Fibroblast of upper back skin (primary cell): ENCODE measurements around the gene TNFRSF6B.

ENCODE experiments used
- DNase-seq: peaks from one replicate; pipeline ENCODE4 v3.0.0-alpha.2; 2013

Gene TNFRSF6B

GRCh38 chr20:63698739-63699465 lies 2.5 kb downstream of the TNFRSF6B start:
- peak; percentile 87 for DNase-seq

GRCh38 chr20:63699466-63700198 lies 3.2 kb downstream of the TNFRSF6B start:
- no peak for DNase-seq

DNA sequence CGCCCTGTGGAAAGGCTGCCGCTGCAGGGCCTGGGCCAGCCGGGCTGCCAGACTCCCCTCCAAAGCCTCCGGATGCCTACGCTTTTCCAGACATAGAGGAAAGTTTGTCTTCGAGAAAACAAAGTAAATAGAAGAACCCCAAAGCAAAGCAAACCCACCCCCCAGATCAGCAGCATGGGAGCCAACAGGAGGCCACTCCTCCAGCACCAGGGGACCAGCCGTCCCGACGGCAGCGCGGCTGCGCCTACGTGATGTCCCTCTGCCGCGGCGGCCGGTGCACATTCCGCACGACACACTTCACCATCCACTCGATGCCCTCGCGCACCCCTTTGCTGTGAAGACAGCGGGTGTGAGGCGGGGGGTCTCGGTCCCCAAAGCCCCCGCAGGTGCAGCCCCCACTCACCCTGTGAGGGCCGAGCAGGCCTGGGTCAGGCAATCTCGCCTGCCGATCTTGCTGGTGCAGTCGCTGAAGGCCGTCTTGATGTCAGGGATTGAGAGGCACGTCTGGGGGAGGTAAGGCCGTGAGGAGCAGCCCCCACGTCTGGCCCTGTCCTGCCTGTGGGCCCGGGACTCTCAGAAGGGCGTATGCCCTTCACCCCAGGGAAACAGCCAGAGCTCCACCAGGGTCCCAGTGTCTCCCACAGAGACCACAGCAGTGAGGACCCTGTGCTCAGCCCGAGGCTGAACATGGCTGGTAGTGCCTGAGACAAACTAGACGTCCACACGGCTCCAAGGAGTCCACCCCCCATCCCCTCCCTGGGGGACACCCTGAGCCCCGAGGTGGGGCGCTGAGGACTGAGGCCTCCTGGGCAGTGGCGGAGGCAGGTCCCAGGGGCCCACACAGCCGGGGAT lies 4.0 kb downstream of the TNFRSF6B start:
- DNase-seq, result no peak

DNA sequence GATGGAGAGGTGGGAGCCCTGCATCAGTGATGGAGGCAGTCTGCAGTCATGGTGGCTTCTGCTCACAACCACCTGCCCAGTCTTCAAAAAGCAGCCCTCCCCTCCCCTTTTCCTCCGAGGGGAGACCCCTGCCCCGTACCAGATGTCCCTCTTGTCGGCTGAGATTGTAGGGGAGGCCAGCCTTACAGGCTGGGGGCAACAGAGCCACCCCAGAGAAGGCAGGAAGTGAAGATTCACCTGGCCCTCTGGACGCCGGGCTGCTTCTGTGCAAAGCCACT lies 4.5 kb downstream of the TNFRSF6B start:
- DNase-seq, result no peak

DNA sequence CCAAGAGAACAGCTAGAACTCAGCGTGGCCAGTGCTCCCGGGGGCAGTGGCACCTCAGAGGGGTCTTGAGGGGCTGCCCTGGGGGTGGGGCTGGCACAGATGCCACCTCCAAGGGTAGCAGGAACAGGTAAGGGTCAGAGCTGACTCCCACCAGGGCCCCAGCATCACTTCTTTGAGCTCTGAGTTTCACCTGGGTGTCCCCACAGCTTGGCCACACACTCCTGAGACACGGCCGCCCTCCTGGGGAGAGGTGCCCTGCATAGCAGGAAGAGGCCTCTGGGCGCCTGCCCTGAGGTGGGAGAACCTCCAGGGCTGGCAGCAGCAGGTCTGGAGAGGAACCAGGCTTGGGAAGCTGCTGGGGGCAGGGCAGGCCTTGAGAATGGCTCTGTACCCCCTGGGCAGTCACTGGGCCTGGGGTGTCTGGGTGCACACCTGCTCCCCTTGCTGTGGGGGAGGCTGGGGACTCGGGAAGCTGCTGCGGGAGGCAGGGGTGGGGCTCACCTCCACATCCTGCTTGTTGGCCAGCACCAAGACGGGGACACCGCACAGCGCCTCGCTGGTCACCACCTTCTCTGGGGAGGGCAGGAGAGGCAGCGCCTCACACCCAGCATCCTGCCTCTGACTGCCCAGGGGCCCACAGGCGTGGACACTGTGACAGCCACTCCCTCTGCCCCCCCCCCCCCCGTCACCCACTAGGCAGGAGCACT lies 5.0 kb downstream of the TNFRSF6B start:
- no peak for DNase-seq

DNA sequence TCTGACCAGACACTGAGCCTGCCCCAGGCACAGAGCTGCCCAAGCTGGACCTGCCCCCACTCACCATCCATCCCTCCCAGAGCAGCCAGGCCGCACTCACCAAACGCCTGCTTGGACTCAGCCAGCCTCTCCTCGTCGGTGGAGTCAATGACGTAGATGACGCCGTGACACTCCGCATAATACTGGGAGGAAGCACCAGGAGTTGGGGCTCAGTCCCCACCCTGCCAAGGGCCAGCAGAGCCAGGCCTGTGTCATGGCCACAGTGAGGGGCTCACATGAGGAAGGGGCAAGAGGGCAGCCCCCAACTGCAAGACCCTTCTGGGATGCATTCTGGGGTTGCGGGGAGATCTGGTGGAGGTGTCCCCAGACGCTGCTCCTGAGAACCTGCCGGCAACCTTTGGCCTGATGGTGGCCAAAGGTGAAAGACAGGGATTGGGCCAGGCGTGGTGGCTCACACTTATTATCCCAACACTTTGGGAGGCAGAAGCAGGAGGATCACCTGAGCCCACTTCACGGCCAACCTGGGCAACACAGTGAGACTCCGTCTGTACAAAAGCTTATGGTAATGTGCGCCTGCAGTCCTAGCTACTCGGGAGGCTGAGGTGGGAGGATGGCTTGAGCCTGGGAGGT lies 5.7 kb downstream of the TNFRSF6B start:
- DNase-seq, result no peak

DNA sequence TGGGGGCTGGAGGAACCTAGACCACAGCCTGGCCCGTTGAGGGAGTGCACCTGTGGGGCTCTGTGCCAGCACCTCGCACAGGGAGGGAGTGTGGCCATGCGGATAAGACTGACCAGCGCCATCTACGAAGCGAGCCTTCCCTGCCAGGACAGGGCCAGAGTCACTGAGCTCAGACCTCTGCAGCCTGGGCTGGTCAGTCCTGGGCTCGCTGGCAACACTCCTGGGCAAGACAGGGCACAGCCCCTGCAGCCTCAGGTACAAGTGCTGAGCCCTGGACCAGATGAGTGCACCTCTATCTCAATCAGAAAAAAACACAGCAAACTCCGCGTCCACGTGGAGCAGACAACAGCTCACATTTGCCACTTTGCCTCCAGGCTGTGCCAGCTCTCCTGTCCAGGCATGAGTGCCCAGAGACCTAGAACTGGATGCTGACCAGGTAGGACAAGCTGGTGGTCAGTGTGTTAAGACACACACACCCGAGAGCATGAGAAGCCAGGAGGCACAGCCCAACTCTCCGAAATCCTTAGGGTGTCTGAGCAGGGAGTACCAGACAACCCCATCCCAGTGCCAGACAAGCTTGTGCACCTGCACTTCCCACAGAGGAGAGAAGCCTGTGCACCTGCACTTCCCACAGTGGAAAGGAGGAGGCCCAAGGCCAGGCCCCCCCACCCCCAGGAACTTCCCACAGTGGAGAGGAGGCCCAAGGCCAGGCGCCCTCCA lies 6.5 kb downstream of the TNFRSF6B start:
- no peak for DNase-seq

DNA sequence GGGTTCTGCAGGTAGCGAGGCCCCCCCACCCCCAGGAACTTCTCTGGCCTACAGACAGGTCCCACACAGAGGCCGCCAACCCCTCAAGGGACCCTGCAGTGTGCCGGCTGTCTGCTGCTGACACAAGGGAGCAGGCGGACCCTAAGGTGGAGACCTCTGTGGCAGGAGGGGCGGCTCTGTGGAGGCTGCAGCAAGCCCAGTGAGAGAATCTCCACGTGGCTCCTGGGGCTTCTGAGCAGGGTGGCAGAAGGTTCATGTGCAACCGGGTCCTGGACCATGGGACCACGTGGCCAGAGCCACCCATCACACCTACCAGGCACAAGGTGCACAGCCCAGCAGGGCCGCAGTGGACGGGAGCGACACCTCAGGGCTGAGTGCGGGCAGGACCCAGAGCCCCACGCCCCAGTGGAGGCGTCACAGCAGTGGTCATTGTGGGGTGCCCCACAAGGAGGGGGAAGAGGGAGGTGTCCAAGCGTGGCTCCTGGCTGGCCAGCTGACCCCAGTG lies 7.1 kb downstream of the TNFRSF6B start:
- DNase-seq, result no peak

GRCh38 chr20:63703976-63704748 lies 7.7 kb downstream of the TNFRSF6B start:
- DNase-seq, result no peak

- no peak for DNase-seq
Observed at GRCh38 chr20:63704749-63705117, 8.3 kb downstream of the TNFRSF6B start.

DNA sequence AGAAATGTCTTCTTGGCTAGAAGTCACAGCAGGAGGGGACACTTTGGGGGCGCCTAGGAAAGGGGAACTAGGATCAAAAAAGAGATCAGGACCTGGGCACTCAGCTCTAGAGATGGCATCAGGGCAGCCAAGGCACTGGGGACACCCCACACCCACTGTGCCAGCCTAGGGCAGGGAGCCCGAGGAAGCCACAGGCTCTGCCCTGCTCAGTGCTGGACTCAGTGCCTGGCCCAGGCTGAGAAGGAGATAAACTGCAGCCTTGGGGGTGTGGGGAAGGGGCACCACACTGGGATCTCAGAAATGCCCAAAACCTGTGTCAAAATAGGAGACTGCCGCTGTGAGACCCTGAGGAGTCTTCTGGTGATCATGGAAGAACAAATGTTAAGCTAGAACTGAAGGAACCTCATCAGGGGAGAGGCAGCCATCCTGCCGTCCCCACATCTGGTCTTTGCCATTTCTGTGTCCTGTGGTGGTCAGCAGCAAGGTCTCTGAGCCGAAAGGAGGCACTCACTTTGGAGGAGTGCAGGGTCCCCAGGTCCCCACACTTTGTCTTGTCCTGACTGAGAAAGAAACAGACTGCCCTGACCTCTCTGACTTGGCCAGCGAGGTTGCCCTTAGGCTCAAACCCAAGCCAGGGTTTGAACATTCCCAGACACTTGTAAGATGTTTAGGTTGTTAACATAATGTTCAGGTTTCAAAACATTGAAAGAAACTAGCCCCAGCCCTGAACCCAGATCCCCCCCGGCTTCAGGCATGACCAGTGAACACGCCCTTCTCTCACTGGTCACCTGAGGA lies 9.0 kb downstream of the TNFRSF6B start:
- DNase-seq, result no peak

DNA sequence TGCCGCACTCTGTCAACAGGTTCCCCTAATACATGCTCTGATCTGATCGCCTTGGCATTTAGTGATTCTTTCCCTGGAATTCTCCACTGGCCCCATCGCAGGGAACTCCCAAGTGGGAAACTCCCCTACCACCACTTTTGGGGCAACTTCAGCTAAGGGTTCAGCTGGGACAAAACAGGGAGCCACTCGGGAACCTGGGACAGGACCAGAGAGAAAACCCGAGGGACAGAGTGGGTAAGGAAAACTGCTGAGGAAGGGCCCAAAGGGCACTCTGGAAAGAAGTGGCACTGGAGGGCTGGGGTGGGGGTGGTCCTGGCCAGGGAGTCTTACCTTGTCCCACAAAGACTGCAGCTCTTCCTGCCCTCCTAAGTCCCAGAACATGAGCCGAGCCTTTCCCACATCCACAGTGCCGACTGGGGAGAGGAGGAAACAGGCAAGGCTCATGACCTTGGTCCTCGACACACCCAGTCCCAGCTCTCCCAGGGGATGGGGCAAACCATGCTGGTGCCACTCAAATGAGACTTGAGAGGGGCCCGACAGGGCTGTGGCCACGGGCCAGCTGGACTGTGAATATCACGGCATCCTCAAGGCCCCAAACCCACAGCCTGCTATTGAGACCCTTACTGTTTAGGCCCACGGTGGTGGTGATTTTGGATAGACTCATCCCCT lies 9.7 kb downstream of the TNFRSF6B start:
- DNase-seq, result no peak

DNA sequence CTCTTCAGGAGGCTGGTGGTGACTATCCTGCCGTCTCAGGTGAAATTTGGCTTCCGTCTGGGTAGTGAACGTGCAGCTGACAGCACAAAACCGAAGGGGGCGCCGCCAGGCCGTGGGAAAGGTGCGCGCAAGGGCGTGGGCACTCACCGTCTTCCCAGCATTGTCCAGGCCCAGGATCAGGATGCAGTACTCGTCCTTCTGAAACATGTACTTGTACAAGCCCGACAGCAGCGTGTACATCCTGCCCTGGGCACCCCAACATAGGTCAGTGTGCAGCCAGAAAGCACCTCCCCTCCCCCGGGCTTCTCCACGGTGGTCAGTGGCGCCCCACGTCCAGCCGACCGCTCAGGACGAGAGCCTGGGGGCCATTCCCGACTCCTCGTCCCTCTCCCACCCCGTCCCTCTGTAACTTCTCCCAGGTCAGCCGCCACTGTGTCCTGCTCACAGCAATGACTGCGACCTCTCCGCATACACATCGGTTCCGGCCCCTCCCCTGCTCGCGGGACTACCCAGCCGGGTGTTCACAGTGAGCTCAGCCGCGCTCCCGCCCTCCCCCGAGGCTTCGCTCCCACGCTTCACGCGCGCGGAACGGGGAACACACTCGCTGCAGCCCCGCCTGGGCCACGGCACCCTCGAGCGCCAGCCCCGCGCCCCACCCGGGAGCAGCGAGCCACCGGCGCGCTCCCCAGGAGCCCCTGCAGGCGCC lies 10.6 kb downstream of the TNFRSF6B start:
- DNase-seq, result no peak

DNA sequence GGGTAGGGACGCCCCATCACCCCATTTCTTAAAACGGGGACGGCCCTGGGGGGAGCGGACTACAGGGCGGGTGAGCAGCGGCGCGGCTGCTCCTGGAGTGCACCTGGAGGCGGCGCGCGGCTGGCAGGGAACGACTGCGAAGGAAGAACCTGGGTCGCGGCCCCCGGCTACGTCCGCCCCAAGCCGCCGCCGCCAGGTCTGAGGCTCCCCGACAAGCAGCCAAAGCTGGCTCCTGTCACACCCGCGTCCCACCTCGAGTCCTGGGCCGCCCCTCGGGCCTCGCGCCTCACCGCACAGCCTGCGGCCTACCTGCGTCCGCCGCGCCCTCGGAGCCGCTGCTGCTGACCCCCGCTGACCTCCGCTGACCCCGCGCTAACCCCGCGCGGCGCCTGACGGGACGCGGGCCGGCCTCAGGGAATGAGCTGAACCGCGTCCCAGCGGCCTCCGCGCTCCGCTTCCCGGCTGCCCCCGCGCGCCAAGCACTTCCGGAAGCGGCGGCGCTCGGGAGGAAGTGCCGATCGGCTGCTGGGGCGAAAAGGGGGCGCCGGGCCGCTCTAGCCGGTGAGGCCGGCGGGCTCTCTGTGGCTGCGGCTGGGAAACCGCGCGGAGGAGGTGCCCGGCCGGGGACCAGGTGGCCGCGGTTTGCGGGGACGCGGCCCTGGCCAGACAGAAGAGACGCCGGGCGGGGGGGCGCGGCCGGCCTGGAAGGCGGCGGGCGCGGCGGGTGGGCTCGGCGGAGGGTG lies 11.3 kb downstream of the TNFRSF6B start, which contains the start of the genes ARFRP1 and ZGPAT:
Gene ARFRP1 (minus strand): TSS at position 419 of the 743 bp plus-strand sequence. CDS start 885 bp downstream, outside the sequence.
Gene ZGPAT (plus strand): TSS at position 482 of the 743 bp plus-strand sequence. CDS start 542 bp downstream, outside the sequence.
- peak; percentile 71 for DNase-seq

DNA sequence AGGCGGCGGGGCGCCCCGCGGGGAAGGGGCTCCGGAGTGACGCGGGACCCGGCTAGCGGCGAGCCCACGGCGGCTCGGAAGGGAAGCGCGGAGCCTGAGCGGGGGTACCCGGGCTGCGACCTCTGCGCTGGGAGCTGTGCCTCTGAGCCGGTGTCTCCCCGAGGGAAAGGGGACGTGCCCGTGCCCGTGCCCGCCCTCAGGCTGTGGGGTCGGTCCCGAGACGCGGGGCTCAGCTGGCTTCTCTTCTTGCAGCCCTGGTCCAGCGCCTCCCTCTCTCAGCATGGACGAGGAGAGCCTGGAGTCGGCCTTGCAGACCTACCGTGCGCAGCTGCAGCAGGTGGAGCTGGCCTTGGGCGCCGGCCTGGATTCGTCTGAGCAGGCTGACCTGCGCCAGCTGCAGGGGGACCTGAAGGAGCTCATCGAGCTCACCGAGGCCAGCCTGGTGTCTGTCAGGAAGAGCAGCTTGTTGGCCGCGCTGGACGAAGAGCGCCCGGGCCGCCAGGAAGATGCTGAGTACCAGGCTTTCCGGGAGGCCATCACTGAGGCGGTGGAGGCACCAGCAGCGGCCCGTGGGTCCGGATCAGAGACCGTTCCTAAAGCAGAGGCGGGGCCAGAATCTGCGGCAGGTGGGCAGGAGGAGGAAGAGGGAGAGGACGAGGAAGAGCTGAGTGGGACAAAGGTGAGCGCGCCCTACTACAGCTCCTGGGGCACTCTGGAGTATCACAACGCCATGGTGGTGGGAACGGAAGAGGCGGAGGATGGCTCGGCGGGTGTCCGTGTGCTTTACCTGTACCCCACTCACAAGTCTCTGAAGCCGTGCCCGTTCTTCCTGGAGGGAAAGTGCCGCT lies 12.1 kb downstream of the TNFRSF6B start:
- no peak for DNase-seq

DNA sequence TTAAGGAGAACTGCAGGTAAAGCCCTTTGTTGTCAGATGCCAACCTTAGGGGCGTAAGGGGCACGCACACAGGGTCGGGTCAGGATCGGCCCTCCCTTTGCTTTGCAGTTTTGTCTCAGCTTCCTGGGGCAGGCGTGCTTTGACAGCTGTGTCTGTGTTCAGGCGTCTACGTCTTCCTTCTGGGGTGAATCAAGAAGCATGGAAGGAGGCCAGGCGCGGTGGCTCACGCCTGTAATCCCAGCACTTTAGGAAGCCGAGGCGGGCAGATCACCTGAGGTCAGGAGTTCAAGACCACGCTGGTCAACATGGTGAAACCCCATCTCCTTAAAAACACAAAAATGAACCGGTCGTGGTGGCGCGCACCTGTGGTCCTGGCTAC lies 12.7 kb downstream of the TNFRSF6B start:
- no peak for DNase-seq

- DNase-seq, result no peak
Observed at GRCh38 chr20:63711085-63711645, 14.7 kb downstream of the TNFRSF6B start.
